Panc1 (cell line): ENCODE data around the gene TTC23. TPM values are rescaled to one million over a fixed set of nuclear protein-coding genes. Genes with fewer than 3 reads are reported as not detected.

ENCODE experiments used
- ATAC-seq: fragments of 200-7000 bp; cut with Tn5 transposase; 2 replicates; pipeline ENCODE4 v1.9.1; 2020; ENCODE audit warnings: mild to moderate bottlenecking, moderate library complexity
- BruUV-seq: library from RNA; stranded (reverse); fragments of 400-500 nt; replicated peaks from 2 replicates; lab custom pipeline; 2021; lab: Mats Ljungman, UMichigan
- CTCF ChIA-PET: fragments of 300-600 bp; sonication (Branson Sonifier 250); formaldehyde crosslinking; loops from one replicate; lab custom pipeline; 2022; ENCODE audit warnings: antibody characterized with exemption; lab: Charles Lee
- POLR2A ChIA-PET: fragments of 300-600 bp; sonication (Branson Sonifier 250); formaldehyde crosslinking; loops from one replicate; lab custom pipeline; 2022; ENCODE audit warnings: antibody characterized with exemption; lab: Charles Lee
- DNase-seq: peaks from one replicate; pipeline ENCODE4 v3.0.0-alpha.2; 2010; ENCODE audit warnings: low read depth, low spot score
- H3K27ac ChIP-seq: 2 replicates; pipeline ENCODE4 v1.5.1; 2011; ENCODE audit warnings: mild to moderate bottlenecking, low read length, inconsistent platforms
- H3K27me3 ChIP-seq: fragments of 200-500 bp; sonication (Bioruptor generic); 2 replicates; pipeline ENCODE4 v1.6.0; 2014; ENCODE audit warnings: low read length, inconsistent platforms; ENCODE audit not compliant: control insufficient read depth, insufficient read depth
- H3K36me3 ChIP-seq: fragments of 200-500 bp; sonication (Bioruptor generic); 2 replicates; pipeline ENCODE4 v1.5.1; 2014; ENCODE audit warnings: inconsistent platforms, mild to moderate bottlenecking, low read length, moderate library complexity; ENCODE audit not compliant: control insufficient read depth, insufficient read depth
- H3K4me1 ChIP-seq: 2 replicates; pipeline ENCODE4 v1.5.1; 2011; ENCODE audit warnings: inconsistent platforms, mild to moderate bottlenecking, low read length, moderate library complexity; ENCODE audit not compliant: control insufficient read depth, insufficient read depth
- H3K4me3 ChIP-seq, 2 experiments: 2 replicates each; pipeline ENCODE4 v1.5.1; 2011 to 2012; ENCODE audit warnings: low read depth in 2 of 2, low read length in 2 of 2, mild to moderate bottlenecking in 2 of 2, inconsistent platforms in 1 of 2, moderate library complexity in 1 of 2
- H3K9me3 ChIP-seq: fragments of 200-500 bp; sonication (Bioruptor generic); 2 replicates; pipeline ENCODE4 v1.5.1; 2014; ENCODE audit warnings: low read depth, mild to moderate bottlenecking, inconsistent platforms, low read length, moderate library complexity; ENCODE audit not compliant: control insufficient read depth, insufficient read depth
- POLR2AphosphoS5 ChIP-seq: IDR thresholded peaks from 2 replicates; pipeline ENCODE4 v1.6.1; 2012; ENCODE audit warnings: mild to moderate bottlenecking, low read depth, low read length, moderate library complexity
- REST ChIP-seq, 2 experiments: IDR thresholded peaks; 2 replicates each; pipeline ENCODE4 v1.6.1; 2011 to 2012; ENCODE audit warnings: low read depth in 2 of 2, control low read depth in 1 of 2, low read length in 1 of 2, mild to moderate bottlenecking in 1 of 2, moderate library complexity in 1 of 2; ENCODE audit not compliant: insufficient read depth in 1 of 2
- SIN3A ChIP-seq: IDR thresholded peaks from 2 replicates; pipeline ENCODE4 v1.6.1; 2012; ENCODE audit warnings: low read depth, mild to moderate bottlenecking, low read length, moderate library complexity, borderline replicate concordance; ENCODE audit not compliant: insufficient read depth
- TCF7L2 ChIP-seq: IDR thresholded peaks from 2 replicates; pipeline ENCODE4 v1.6.1; 2011; ENCODE audit warnings: mild to moderate bottlenecking, low read depth, low read length, inconsistent platforms
- in situ Hi-C: cut with HindIII; loops from 2 replicates; pipeline ENCODE4 v1.10.0; 2016; ENCODE audit warnings: low sequenced_read_pairs, low pct_unique_long_range_greater_than_20kb
- intact Hi-C: fragments of 100-400 bp; cut with micrococcal nuclease; formaldehyde crosslinking; loops from one replicate; pipeline ENCODE4 v1.10.0; 2022; ENCODE audit not compliant: unreplicated experiment
- total RNA-seq: library from RNA; stranded (reverse); gene quantifications from one replicate; pipeline ENCODE4 v1.2.1, GENCODE V29; 2021; ENCODE audit not compliant: unreplicated experiment
- TF ChIP-seq, protein P1 (sequence below): fragments of 450-650 bp; IDR thresholded peaks from 2 replicates; pipeline ENCODE4 v1.5.1; 2017; ENCODE audit warnings: mild to moderate bottlenecking

TTC23 gene
- total RNA-seq, 1 experiment from 2014 or later, result 21.7 TPM

DNA sequence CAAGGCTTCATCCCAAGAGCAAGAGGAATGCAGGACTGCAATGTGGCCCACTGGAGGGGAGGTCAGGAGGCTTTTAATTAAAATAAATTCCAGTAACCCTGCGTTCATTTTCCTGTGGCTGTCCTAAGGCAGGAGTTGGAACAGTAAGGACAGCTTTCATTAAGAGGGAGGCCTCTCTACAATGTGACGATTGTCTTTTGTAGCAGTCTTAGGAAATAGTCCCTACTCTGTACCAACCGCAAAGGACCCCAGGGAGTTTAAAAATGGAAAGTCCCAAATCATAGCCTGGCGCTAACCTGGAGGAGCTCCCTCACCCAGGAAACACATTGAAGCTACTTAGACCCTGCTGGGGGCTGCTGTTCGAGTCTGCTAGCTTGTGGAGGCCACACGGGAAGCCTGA is 81.7 kb downstream of the TTC23 start (continued):
- TF ChIP-seq, protein P1, sequence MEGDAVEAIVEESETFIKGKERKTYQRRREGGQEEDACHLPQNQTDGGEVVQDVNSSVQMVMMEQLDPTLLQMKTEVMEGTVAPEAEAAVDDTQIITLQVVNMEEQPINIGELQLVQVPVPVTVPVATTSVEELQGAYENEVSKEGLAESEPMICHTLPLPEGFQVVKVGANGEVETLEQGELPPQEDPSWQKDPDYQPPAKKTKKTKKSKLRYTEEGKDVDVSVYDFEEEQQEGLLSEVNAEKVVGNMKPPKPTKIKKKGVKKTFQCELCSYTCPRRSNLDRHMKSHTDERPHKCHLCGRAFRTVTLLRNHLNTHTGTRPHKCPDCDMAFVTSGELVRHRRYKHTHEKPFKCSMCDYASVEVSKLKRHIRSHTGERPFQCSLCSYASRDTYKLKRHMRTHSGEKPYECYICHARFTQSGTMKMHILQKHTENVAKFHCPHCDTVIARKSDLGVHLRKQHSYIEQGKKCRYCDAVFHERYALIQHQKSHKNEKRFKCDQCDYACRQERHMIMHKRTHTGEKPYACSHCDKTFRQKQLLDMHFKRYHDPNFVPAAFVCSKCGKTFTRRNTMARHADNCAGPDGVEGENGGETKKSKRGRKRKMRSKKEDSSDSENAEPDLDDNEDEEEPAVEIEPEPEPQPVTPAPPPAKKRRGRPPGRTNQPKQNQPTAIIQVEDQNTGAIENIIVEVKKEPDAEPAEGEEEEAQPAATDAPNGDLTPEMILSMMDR, result no peak

GRCh38 chr15:99167201-99167600 is 82.2 kb downstream of the TTC23 start:
- in situ Hi-C loops (no loop called here), intact Hi-C loops (no loop called here)
- H3K36me3 ChIP-seq, result no peaks in the 10 kb centered on the region
- no peaks in the 10 kb centered on the region for H3K4me1 ChIP-seq
- H3K27me3 ChIP-seq, result no peaks in the 10 kb centered on the region
- ChIA-PET POLR2A (no interaction called here), CTCF (interaction anchor here (0.6 to 0.7 kb wide), 2 partner anchors 23 to 157 kb away, joined by 3 read pairs; no protein-coding TSS in a partner anchor)
- no peak overlapping the region for H3K4me3 ChIP-seq
- ATAC-seq (no peak), DNase-seq (no peak)
- no peak overlapping the region for H3K27ac ChIP-seq
- TF ChIP-seq SIN3A (no peak), TCF7L2 (no peak), REST (IDR thresholded peaks at IDR 0.05; ENCODE audit: insufficient read depth in 1 of 2, low read depth in 2 of 2, low read length in 1 of 2) (no peak), POLR2AphosphoS5 (no peak)
- TF ChIP-seq, protein P1, result no peak
- no peaks in the 10 kb centered on the region for H3K9me3 ChIP-seq
- BruUV-seq, result no TSS peak

DNA sequence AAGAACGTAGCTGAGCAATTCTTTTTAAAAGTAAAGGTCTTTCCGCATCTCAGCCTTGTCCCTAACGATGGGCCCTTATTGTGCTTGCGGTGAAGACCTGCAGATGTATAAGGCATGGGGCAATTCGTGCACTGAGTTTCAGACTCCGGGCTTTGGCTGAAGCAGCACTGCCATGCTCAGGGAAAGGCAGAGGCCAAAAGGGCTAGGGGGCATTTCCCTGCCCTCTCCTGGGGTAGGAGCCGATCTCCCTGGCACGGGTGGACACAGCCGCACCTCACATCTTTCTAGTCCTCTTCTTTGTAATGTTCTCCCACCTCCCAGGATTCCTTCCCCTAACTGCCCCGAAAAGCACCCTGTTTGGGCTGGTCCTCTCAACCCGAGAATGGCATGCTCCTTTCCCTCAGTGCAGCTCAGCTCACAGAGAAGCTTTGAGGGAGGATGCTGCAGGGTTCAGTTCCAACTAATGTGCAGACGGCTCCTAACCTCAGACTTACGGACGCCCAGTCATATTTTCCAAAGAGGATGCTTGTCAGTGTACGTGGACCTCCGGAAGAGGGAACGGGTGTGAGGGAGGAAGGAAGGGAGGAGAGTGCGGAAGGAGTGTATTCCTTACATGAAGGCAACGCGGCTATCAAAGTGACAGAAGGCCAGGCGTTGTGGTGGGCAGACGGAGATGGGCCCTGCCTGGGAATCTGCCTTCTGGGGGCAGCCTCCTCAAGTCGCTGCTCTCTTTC is 83.3 kb downstream of the TTC23 start:
- H3K36me3 ChIP-seq, result no peaks in the 10 kb centered on the region
- H3K9me3 ChIP-seq, result no peaks in the 10 kb centered on the region
- ChIA-PET CTCF (interaction anchor here (0.7 kb wide), 1 partner anchor 156 kb away, joined by 3 read pairs; no protein-coding TSS in a partner anchor), POLR2A (no interaction called here)
- no peak overlapping the region for H3K4me3 ChIP-seq
- DNase-seq, result no peak
- in situ Hi-C loops, result no loop called here
- no peak for ATAC-seq
- no peak overlapping the region for H3K27ac ChIP-seq
- no peaks in the 10 kb centered on the region for H3K4me1 ChIP-seq
- TF ChIP-seq SIN3A (no peak), TCF7L2 (no peak), REST (IDR thresholded peaks at IDR 0.05; ENCODE audit: insufficient read depth in 1 of 2, low read depth in 2 of 2, low read length in 1 of 2) (no peak), POLR2AphosphoS5 (no peak)
- TF ChIP-seq, protein P1, result no peak
- no peaks in the 10 kb centered on the region for H3K27me3 ChIP-seq
- intact Hi-C loops, result no loop called here
- BruUV-seq, result no TSS peak
